Measurements from ENCODE around the gene PCDH17.

- no peak for TF ChIP-seq EP300 (IDR thresholded peaks at IDR 0.05; ENCODE audit: borderline replicate concordance)
- no peak for TF ChIP-seq CREB1 (IDR thresholded peaks at IDR 0.05; ENCODE audit: low read depth)
Measured at GRCh38 chr13:57666131-57666953, 34.8 kb downstream of the PCDH17 start.
